Vagina (tissue), 2 donors: Measurements from ENCODE around the gene IFT81.

ENCODE experiments used
- POLR2AphosphoS5 ChIP-seq, 2 donors: sonication (generic); formaldehyde crosslinking; IDR thresholded peaks; one replicate each; pipeline ENCODE4 v1.9.0; 2017; ENCODE audit warnings: antibody characterized with exemption in 2 of 2, mild to moderate bottlenecking in 2 of 2, low read depth in 1 of 2; ENCODE audit not compliant: insufficient read depth in 1 of 2
- TF ChIP-seq, protein P1 (sequence below), 3 experiments: fragments of 450-650 bp in 2 of 3; fragments of 200-600 bp in 1 of 3; sonication (generic) in 1 of 3; IDR thresholded peaks; one replicate each; pipeline ENCODE4 v1.5.1; 2017 to 2019; ENCODE audit warnings: antibody characterized with exemption in 3 of 3, mild to moderate bottlenecking in 2 of 3, moderate library complexity in 2 of 3

DNA sequence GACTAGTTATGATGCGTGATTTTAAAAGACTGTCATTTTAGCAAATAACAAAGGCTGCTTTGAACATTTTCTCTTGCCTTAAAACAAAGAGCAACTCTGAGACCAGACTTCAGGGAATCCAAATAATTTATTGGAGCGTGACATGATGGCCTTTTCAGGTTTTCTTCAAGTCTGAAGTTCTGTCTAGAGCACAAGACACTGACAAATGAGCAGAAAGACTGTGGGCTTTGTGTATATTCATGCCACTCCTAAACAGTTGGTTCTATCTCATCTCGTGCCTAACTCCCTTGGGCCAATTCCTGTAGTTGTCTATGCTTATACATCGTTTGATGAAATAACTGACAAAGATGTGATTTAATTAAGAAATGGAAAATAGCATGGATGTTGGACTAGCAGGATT lies 47.5 kb downstream of the IFT81 start:
- TF ChIP-seq, protein P1, sequence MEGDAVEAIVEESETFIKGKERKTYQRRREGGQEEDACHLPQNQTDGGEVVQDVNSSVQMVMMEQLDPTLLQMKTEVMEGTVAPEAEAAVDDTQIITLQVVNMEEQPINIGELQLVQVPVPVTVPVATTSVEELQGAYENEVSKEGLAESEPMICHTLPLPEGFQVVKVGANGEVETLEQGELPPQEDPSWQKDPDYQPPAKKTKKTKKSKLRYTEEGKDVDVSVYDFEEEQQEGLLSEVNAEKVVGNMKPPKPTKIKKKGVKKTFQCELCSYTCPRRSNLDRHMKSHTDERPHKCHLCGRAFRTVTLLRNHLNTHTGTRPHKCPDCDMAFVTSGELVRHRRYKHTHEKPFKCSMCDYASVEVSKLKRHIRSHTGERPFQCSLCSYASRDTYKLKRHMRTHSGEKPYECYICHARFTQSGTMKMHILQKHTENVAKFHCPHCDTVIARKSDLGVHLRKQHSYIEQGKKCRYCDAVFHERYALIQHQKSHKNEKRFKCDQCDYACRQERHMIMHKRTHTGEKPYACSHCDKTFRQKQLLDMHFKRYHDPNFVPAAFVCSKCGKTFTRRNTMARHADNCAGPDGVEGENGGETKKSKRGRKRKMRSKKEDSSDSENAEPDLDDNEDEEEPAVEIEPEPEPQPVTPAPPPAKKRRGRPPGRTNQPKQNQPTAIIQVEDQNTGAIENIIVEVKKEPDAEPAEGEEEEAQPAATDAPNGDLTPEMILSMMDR (IDR thresholded peaks at IDR 0.05), result no peak
- no peak for TF ChIP-seq POLR2AphosphoS5 (IDR thresholded peaks at IDR 0.05; ENCODE audit: insufficient read depth in 1 of 2, low read depth in 1 of 2)
